ENCODE data around the gene POLD3.

- TF ChIP-seq CTCF (IDR thresholded peaks at IDR 0.05) (no peak), EP300 (IDR thresholded peaks at IDR 0.05) (no peak)
Measured at GRCh38 chr11:74672332-74672955, 80.1 kb downstream of the POLD3 start.

Measured in sigmoid colon (tissue), 4 donors.